ENCODE measurements around the gene PTOV1. TPM values are rescaled to one million over a fixed set of nuclear protein-coding genes. Genes with fewer than 3 reads are reported as not detected.

The PTOV1 gene
- total RNA-seq, result 124 TPM
- long read RNA-seq, transcript PTOV1-220 (13 exons, 1,587 nt), result minor isoform, 7 of 167 reads
- long read RNA-seq, transcript PTOV1-212 (13 exons, 1,577 nt), result major isoform, 113 of 167 reads
- long read RNA-seq, transcript PTOV1-205 (1 exons, 1,880 nt), result minor isoform, 9 of 167 reads
- long read RNA-seq, partial matches to known transcripts, result 10 of 167 reads
- long read RNA-seq, other reads (novel, unspliced or antisense), result 23 of 167 reads

GRCh38 chr19:49850487-49851342 is at the start of gene PTOV1:
Gene PTOV1, plus strand, starts transcription at chr19:49851159.
- Histone ChIP-seq H3K27me3 (ENCODE audit: low read depth) (no peaks in the 10 kb centered on the region), H3K4me3 (peak within 1 kb of the TSS; percentile 96), H3K36me3 (peaks cover 15% of the 10 kb centered on the region), H3K27ac (peak within 1 kb of the TSS; percentile 99), H3K9me3 (no peaks in the 10 kb centered on the region), H3K4me1 (peaks cover 27% of the 10 kb centered on the region)
- intact Hi-C loops (cut with DNase I), result no loop called here
- TF ChIP-seq CTCF (IDR thresholded peaks at IDR 0.05), result no peak
- ATAC-seq, result peak; percentile 96 to 97
- DNase-seq, result peak; percentile 94

- no peaks in the 10 kb centered on the region for H3K27me3 ChIP-seq (ENCODE audit: low read depth)
- DNase-seq (no peak), ATAC-seq (no peak)
- H3K36me3 ChIP-seq, result peaks cover 96% of the 10 kb centered on the region
- H3K27ac ChIP-seq, result peak overlapping the region; percentile 36
- no peak for TF ChIP-seq CTCF (IDR thresholded peaks at IDR 0.05)
- H3K9me3 ChIP-seq, result no peaks in the 10 kb centered on the region
- no peaks in the 10 kb centered on the region for H3K4me1 ChIP-seq
- intact Hi-C loops (cut with DNase I), result no loop called here
- peak overlapping the region; percentile 31 for H3K4me3 ChIP-seq
Measured at GRCh38 chr19:49801401-49801888, 49.5 kb upstream of the PTOV1 start.

- H3K27me3 ChIP-seq (ENCODE audit: low read depth), result no peaks in the 10 kb centered on the region
- intact Hi-C loops (cut with DNase I), result no loop called here
- DNase-seq (no peak), ATAC-seq (peak; percentile 21 to 36)
- no peak for TF ChIP-seq CTCF (IDR thresholded peaks at IDR 0.05)
- no peaks in the 10 kb centered on the region for H3K9me3 ChIP-seq
- H3K4me1 ChIP-seq, result no peaks in the 10 kb centered on the region
- peak overlapping the region; percentile 31 for H3K4me3 ChIP-seq
- peaks cover 89% of the 10 kb centered on the region for H3K36me3 ChIP-seq
- peak overlapping the region; percentile 36 for H3K27ac ChIP-seq
Measured at GRCh38 chr19:49801966-49802661, 48.8 kb upstream of the PTOV1 start.

- ATAC-seq (no peak), DNase-seq (no peak)
- Histone ChIP-seq H3K27me3 (ENCODE audit: low read depth) (no peaks in the 10 kb centered on the region), H3K4me3 (no peak overlapping the region), H3K27ac (no peak overlapping the region), H3K36me3 (peaks cover 81% of the 10 kb centered on the region), H3K4me1 (no peaks in the 10 kb centered on the region), H3K9me3 (no peaks in the 10 kb centered on the region)
- intact Hi-C loops (cut with DNase I), result no loop called here
- no peak for TF ChIP-seq CTCF (IDR thresholded peaks at IDR 0.05)
Measured at GRCh38 chr19:49802836-49803528, 48.0 kb upstream of the PTOV1 start.

- ATAC-seq (no peak), DNase-seq (no peak)
- intact Hi-C loops (cut with DNase I), result no loop called here
- Histone ChIP-seq H3K4me3 (no peak overlapping the region), H3K27me3 (ENCODE audit: low read depth) (no peaks in the 10 kb centered on the region), H3K27ac (no peak overlapping the region), H3K9me3 (no peaks in the 10 kb centered on the region), H3K4me1 (no peaks in the 10 kb centered on the region), H3K36me3 (peaks cover 76% of the 10 kb centered on the region)
- no peak for TF ChIP-seq CTCF (IDR thresholded peaks at IDR 0.05)
Measured at GRCh38 chr19:49803529-49803856, 47.5 kb upstream of the PTOV1 start.

Data from lower lobe of right lung (tissue), 2 donors.